Measurements from ENCODE around the gene ADD2.
"Not testable (repeated sequence)": the region's sequence is repeated elsewhere in the genome, so short reads cannot be mapped to it uniquely, and the experiment has no call there.

Gene ADD2, protein sequence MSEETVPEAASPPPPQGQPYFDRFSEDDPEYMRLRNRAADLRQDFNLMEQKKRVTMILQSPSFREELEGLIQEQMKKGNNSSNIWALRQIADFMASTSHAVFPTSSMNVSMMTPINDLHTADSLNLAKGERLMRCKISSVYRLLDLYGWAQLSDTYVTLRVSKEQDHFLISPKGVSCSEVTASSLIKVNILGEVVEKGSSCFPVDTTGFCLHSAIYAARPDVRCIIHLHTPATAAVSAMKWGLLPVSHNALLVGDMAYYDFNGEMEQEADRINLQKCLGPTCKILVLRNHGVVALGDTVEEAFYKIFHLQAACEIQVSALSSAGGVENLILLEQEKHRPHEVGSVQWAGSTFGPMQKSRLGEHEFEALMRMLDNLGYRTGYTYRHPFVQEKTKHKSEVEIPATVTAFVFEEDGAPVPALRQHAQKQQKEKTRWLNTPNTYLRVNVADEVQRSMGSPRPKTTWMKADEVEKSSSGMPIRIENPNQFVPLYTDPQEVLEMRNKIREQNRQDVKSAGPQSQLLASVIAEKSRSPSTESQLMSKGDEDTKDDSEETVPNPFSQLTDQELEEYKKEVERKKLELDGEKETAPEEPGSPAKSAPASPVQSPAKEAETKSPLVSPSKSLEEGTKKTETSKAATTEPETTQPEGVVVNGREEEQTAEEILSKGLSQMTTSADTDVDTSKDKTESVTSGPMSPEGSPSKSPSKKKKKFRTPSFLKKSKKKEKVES

GRCh38 chr2:70767699-70768589, at the start of gene ADD2:
ADD2 (minus strand) TSS chr2:70768200; CDS start chr2:70706408, 61,792 bp downstream.
- DNase-seq, result peak; percentile 62

- no peak for DNase-seq
Measured at GRCh38 chr2:70817284-70817954, 49.4 kb upstream of the ADD2 start.

DNA sequence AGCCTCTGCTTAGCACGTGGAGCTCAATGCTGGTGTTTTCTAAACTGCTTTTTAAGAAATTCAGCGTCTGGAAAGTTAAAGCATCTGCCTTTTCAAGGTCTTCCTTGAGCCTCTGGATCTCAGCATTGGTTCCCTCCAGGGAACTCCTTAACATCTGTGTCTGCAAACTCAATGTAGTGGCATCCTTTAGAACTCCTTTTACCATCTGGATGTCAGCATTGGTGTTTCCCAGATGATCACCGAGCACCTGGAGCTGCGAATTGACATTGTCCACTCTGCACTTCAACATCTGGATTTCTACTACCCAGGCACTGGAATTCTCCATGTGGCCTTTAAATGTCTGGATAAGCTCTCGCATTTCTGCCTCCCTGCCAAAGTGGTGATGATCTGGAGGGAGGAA, 48.7 kb upstream of the ADD2 start:
- DNase-seq, result no peak

- no peak for DNase-seq
Measured at GRCh38 chr2:70808983-70809958, 41.3 kb upstream of the ADD2 start.

- DNase-seq, result no peak
Measured at GRCh38 chr2:70807828-70808118, 39.8 kb upstream of the ADD2 start.

GRCh38 chr2:70807102-70807827, 39.3 kb upstream of the ADD2 start:
- no peak for DNase-seq

GRCh38 chr2:70806620-70807019, 38.6 kb upstream of the ADD2 start:
- no peak for DNase-seq

GRCh38 chr2:70806013-70806412, 38.0 kb upstream of the ADD2 start:
- DNase-seq, result no peak

DNA sequence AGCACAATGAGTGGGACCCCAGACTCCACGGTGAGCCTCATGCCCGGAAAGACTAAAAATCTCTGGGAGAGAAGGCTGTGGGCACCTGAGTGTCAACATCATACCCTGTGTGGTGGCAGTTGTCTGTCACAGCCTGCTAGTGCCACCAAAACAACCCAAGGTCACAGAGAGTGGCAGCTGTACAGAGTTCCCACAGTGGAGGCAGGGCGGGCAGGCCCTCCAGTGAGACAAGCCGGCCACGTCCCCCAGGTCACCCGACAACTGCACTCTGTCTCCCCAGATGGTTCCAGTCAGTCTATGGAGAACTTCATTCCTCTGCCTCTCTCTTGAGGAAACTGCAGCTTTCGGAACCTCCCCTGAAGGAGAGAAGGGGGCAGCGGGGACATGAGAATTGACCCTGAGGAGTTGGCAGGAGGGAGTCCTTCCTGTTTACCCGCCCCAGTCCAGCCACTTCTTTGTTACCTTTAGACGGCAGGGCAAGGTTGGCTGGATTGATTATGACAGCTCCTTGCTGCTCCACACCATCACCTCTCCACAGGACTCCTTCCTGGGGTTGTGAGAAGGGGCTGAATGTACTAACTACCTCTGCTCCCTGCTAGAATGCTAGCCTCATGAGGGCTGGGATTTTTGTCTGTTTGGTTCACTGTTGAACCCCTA, 33.7 kb upstream of the ADD2 start:
- DNase-seq, result no peak

DNA sequence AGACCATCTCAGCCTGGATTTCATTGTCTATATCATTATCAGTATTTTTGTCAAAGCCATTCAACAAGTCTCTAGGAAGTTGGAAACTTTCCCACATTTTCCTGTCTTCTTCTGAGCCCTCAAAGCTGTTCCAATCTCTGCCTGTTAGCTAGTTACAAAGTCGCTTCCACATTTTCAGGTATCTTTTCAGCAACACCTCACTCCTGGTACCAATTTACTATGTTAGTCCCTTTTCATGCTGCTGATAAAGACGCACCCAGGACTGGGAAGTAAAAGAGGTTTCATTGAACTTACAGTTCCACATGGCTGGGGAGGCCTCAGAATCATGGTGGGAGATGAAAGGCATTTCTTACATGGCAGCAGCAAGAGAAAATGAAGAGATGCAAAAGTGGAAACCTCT, 31.7 kb upstream of the ADD2 start:
- no peak for DNase-seq

DNA sequence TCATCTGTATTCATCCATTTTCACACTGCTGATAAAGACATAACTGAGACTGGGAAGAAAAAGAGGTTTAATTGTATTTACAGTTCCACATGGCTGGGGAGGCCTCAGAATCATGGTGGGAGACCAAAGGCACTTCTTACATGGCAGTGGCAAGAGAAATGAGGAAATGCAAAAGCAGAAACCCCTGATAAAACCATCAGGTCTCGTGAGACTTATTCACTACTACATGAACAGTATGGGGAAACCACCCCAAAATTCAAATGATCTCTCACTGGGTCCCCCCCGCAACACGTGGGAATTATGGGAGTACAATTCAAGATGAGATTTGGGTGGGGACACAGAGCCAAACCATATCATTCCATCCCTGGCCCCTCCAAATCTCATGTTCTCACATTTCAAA, 30.0 kb upstream of the ADD2 start:
- not testable (repeated sequence) for DNase-seq

DNA sequence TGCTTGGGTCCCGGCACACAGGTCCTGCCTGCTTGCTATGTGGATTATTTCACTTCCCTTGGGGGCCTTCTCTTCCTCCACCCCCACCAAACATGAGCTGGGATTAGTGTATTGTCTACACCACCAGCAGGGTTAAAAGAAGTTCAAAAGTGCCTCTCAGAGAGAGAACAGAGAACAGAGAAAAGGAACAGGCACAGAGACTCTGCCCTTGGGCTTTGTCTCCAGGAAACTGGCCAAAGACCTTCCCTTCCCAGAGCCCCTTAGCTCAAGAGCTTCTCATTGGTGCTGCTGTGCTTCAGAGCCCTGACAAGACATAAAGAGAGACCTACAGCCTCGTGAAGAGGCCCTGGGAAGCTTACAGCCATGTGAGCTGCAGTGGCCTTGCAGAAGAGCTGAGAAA, 29.5 kb upstream of the ADD2 start:
- no peak for DNase-seq

DNA sequence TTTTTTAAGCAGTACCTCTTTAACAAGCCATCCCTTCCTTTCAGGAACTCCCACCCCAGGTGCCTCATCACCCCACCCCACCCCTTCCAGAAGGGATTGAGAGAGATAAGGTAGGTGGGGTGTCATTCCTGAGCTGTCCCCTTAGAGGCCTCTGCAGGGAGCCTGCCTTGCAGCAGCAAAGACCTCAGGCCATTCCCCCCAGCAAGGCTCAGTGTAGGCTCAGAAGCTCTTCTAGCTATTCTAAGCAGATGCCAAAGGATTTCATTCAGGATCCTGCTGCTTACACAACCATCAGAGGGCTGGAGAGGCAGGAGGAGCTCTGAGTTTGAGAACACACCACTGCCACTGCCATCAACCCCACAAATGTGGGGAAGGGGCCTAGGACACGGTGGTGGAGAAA, 28.3 kb upstream of the ADD2 start:
- no peak for DNase-seq

- no peak for DNase-seq
Measured at GRCh38 chr2:70795164-70795995, 27.4 kb upstream of the ADD2 start.

DNA sequence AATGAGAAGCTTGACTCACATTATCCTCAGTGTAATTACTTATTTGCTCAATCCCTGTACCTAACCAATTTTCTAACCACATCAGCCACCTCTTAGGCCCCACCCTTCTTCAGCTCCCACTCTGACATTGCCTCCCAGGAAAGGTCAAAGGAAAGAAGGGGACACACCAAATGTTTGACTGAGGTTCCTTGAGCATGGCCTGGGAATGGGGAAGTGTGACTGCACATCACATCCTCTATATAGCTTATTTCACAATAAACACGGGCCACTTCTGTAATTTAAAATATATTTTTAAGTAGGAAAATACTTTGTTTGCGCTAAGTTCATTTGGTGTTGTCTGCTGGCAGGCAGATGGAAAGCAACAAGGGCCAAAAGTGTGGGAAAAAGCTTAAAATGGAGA, 25.4 kb upstream of the ADD2 start:
- no peak for DNase-seq

DNA sequence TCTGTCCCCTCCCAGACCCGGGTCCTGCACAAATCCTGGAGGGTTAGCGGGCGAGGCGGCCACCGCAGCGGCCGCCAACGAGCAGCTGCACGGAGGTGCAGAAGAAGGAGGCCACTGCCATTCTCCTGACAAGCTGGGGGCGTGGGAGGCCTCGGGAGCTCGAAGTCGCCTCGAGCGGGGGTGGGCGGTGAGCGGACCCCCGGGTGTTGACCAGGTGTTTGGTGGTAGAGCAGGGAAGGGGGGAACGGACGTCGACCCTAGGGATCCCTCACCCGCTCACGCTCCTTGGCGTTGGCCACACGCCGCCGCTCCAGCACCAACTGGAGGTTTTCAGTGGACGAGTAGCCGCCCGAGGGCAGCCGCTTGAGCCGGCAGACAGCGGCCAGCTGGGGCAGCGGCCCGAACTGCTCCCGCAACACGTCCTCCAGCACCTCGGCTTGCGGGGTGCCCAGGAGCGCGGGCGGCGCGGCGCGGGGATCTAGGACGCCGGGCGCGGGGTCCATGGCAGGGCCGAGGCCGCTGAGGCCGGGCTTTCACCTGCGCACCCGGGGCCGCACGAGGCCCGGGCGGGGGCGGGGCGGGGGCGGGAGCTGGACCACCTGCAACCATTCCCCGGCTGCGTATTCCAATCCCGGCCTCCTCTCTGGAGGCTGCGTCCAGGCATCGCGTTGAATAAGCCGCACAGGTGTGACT, 22.3 kb upstream of the ADD2 start, which contains the start of gene FIGLA:
Gene FIGLA (minus strand): TSS at position 508 of the 693 bp plus-strand sequence. CDS start 5 bp downstream, at position 503.
- no peak for DNase-seq

DNA sequence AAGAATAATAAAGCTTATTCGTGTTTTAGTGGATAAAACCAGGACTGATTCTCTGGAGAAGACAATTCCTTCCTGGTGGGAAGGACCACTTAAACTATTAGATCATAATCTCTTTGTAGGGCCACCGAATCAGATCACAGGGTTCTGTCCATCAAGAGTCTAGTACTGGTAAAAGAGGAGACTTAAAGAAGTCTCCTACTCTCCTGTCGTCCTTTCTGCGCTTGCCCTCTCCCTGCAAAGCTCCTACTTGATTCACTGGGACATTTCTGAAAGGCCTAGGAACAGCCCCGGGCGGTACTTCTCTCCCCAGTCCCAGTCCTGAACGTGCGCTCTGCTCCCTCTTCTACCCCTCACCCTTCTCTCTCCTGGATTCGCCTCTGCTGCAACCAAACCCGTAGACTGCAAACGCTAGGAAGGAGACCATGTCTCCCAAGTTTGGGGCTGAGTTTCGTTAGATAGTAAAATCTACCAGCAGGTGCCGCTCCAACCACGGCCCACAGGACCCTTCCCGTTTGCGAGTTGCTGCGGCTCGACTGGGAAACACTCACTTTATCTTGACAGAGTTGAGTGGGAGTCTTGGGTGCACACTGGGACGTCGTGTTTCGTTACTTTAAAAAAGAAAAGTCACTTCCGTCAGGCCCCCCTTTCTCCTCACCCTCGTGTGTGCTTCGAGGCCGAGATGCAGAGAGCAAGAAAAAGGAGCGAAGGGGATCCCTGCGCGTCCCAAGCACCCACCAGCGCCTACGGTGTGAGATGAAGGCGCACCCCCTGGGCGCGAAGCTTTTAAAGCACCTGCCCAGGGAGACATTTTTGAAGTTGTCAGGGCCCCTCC, 21.5 kb upstream of the ADD2 start:
- peak; percentile 55 for DNase-seq
